HFF-Myc (cell line): ENCODE data around the gene STK32C.

Source experiments
- DNase-seq: peaks from one replicate; pipeline ENCODE4 v3.0.0-alpha.2; 2011; ENCODE audit warnings: low read depth; ENCODE audit errors: extremely low read depth
- H3K4me3 ChIP-seq: replicated peaks from 2 replicates; pipeline ENCODE4 v1.5.1; 2011; ENCODE audit warnings: low read depth, mild to moderate bottlenecking, control low read depth, low read length
- CTCF ChIP-seq: IDR thresholded peaks from 2 replicates; pipeline ENCODE4 v1.5.1; 2012; ENCODE audit warnings: mild to moderate bottlenecking, low read depth, low read length, control low read depth; ENCODE audit errors: missing control alignments

The STK32C gene

GRCh38 chr10:132333386-132333785 lies 25.6 kb upstream of the STK32C start:
- no peak overlapping the region for H3K4me3 ChIP-seq
- no peak for TF ChIP-seq CTCF
- no peak for DNase-seq

- no peak for TF ChIP-seq CTCF
- no peak for DNase-seq
These were observed 24.6 kb upstream of the STK32C start for GRCh38 chr10:132332433-132332754.

GRCh38 chr10:132331601-132332432 lies 24.1 kb upstream of the STK32C start, which contains the start of gene LRRC27:
Gene LRRC27 (plus strand): TSS chr10:132332193. CDS start chr10:132333525, 1,332 bp downstream.
- no peak for TF ChIP-seq CTCF
- DNase-seq: peak; percentile 83
- peak within 1 kb of the TSS; percentile 99 for H3K4me3 ChIP-seq

More at GRCh38 chr10:132332433-132332754, 24.6 kb upstream of the STK32C start:
- H3K4me3 ChIP-seq: peak overlapping the region; percentile 99

- TF ChIP-seq CTCF: no peak
- H3K4me3 ChIP-seq: peak overlapping the region; percentile 99
- no peak for DNase-seq
These were observed 22.7 kb upstream of the STK32C start for GRCh38 chr10:132330486-132330833.

GRCh38 chr10:132329565-132330485 lies 22.1 kb upstream of the STK32C start:
- H3K4me3 ChIP-seq: peak overlapping the region; percentile 99
- peak; percentile 45 for DNase-seq
- no peak for TF ChIP-seq CTCF

- no peak overlapping the region for H3K4me3 ChIP-seq
- no peak for TF ChIP-seq CTCF
These were observed 21.0 kb upstream of the STK32C start for GRCh38 chr10:132328738-132329137.

More at GRCh38 chr10:132328738-132329137, 21.0 kb upstream of the STK32C start:
- no peak for DNase-seq
